GM04504 (cell line): ENCODE data around the gene DIP2C.

Experiments
- DNase-seq: peaks from one replicate; pipeline ENCODE4 v3.0.0-alpha.2; 2012; ENCODE audit warnings: low read depth

The DIP2C gene

DNA sequence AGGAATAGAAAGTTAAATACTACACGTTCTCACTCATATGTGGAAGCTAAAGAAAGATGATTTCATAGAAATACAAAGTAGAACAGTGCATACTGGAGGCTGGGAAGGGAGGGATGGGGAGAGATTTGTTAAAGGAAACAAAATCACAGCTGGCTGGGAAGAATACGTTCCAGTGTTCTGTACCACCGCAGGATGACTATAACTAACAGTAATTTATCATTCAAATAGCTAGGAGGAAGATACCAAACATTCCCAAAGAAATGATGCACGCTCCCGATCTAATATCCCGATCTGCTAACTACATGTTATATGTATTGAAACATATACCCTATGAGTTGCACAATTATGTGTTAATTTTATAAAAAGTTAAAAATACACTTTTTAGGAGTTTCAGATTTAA, 391.9 kb downstream of the DIP2C start:
- no peak for DNase-seq

DNA sequence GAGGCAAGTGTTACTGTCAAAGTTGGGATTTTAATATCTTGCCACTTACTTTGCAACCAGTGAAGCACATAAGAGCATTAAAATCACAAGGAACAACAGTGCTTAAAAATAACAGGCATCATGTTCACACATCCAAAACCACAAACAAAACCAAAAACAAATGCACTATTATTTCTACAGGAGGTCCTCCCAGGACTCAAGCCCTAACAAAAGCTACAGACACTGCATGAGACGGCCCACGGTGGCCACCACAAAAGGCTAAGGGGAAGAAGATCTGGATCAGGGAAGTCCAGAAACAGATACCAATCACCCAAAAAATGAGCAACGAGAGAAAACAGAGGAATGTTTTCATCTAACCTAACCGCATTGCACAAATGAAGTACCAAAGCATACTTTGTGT, 395.8 kb downstream of the DIP2C start:
- DNase-seq, result no peak

GRCh38 chr10:290026-290725, 399.3 kb downstream of the DIP2C start:
- DNase-seq, result peak; percentile 69

DNA sequence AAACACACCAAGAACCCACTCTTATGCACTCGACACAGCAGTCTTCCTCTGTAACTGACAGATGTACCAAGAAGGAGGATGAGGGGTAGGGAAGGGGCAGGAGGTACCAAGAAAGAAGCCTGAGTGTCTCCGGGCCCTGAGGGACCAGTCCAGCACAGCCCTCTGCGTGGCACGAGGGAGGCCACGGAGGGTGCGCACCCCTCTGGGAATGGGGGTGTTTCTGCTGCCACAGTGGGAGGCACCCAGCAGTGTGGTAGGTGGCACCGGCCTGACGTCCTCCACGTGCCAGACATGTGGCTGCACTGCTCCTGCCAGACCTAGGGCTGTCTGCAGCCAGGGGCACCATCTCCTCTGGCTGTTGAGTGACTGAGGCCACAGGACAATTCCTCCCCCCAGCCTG, 399.9 kb downstream of the DIP2C start:
- DNase-seq, result no peak

GRCh38 chr10:288316-289200, 400.9 kb downstream of the DIP2C start:
- no peak for DNase-seq

- no peak for DNase-seq
Observed at GRCh38 chr10:287814-288213, 401.7 kb downstream of the DIP2C start.

- DNase-seq, result no peak
Observed at GRCh38 chr10:287026-287709, 402.3 kb downstream of the DIP2C start.

DNA sequence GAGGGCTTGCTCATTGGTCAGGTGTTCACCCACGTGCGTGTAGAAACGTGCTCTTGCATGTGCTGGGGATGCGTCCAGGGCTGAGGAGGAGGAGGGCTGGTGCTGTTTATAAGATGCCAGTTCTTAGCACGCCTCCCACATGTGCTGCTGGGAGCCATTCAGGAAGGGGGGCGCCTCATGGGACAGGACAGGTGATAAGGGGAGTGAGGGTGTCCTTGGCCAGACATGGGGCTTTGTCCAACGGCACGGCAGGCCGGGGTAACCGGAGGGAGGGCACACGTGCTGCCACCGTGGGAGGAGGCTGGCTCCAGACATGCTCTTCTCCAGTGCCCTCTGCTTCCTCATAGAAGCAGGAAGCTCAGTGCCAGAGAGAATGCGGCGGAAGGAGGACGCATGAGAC, 404.3 kb downstream of the DIP2C start:
- DNase-seq, result no peak

- DNase-seq, result no peak
Observed at GRCh38 chr10:283916-284356, 405.5 kb downstream of the DIP2C start.

- no peak for DNase-seq
Observed at GRCh38 chr10:283140-283479, 406.4 kb downstream of the DIP2C start.

GRCh38 chr10:282294-283139, 407.0 kb downstream of the DIP2C start:
- no peak for DNase-seq

GRCh38 chr10:279655-280054, 409.8 kb downstream of the DIP2C start:
- DNase-seq, result no peak

DNA sequence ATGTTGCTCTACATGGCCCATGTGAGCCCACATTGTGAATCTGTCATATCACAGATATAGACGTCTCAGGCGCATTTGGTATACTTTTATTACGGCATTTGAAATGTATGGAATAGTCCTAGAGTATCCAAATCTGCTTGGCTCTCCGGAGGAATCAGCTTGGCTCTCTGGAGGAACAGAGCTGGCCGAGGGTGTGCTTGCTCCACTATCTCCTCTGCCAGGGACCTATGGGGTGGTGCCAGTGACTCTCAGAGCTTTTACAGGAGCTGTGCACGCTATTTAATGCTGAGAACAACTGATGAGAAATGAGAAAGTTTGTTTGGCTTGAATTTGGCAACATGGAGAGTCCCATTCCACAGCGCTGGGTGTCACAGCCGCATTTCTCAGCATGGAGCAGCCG, 410.2 kb downstream of the DIP2C start:
- no peak for DNase-seq

- no peak for DNase-seq
Observed at GRCh38 chr10:278707-279106, 410.8 kb downstream of the DIP2C start.

DNA sequence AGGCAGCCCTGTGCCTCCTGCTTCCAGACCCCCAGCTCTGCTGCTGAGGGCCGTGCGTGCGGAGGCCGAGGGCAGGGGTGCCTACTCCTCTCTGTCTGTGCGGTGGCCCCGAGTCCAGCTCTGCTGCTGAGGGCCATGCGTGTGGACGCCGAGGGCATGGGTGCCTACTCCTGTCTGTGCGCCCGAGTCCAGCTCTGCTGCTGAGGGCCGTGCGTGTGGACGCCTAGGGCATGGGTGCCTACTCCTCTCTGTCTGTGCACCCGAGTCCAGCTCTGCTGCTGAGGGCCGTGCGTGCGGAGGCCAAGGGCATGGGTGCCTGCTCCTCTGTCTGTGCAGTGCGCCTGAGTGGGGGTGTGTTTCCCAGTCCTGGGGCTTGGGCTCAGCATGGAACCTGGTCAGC, 411.5 kb downstream of the DIP2C start:
- no peak for DNase-seq

DNA sequence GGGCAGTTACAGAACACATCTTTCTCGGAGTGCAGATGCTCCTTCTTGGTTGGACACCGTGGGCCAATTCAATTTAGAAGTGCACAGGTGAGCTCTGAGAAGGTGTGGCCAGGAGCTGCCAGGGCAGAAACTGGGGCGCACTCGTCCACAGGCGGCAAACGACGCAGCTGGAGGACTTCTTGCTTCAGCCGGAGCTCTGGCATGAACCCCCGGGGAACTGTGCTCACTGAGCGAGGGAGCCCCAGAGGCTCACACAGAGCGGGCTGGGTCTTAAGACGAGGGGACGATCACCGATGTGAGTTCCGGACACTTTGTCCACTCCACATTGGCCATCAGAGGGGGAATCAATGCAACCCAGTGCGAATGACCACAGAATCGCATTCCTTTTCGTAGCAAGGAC, 413.8 kb downstream of the DIP2C start:
- no peak for DNase-seq

- no peak for DNase-seq
Observed at GRCh38 chr10:274866-275265, 414.6 kb downstream of the DIP2C start.

DNA sequence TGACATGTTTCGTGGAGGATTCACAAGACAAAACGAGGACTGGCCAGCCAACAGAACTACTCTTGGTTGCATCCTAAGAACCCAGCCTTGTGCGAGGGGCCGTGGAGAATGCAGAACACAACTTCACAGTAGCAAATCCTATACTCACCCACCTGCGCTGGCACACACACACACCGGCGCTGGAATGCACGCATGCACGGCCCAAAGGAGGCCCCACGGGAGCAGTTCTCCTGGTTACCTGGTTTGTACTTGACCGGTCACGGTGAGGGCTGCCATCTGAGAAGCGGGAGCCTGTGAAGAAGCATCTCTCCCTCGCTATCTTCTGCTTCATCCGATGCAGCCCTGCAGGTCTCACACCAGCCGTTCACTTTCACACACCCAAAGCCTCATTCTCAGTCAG, 416.4 kb downstream of the DIP2C start:
- no peak for DNase-seq

- no peak for DNase-seq
Observed at GRCh38 chr10:271722-272121, 417.7 kb downstream of the DIP2C start.

DNA sequence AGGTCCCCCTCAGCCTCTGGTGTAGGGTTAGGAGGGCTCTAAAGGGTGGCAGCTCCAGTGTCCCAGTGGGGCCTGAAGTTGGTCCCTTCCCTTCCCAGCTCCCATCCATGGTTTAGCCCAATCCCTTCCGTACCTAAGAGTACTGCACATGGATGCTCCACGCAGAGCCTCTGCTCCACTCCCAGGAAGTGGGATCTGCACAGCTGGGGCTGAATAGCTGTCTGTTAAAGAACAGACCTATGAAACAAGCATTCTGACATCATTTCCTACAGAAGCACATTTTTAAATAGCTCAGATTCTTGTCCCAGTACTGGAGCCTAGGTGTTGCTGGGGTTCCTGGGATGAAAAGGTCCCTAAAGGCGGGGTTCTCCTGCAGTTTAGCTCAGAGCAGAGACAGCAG, 418.3 kb downstream of the DIP2C start:
- no peak for DNase-seq

- no peak for DNase-seq
Observed at GRCh38 chr10:269440-270074, 419.9 kb downstream of the DIP2C start.

GRCh38 chr10:267705-268104, 421.8 kb downstream of the DIP2C start:
- DNase-seq, result no peak
